Activated effector memory CD4-positive, alpha-beta T cell treated with anti-CD3 and anti-CD28 coated beads, Interleukin-2, amount 50 U/mL, for 16 hours (primary cell): Measurements from ENCODE around the gene GPD2.

Experiments used
- DNase-seq: peaks from one replicate; pipeline ENCODE4 v3.0.0-alpha.2; 2020

GPD2 gene

GRCh38 chr2:156536534-156536933, 100.4 kb downstream of the GPD2 start:
- no peak for DNase-seq

DNA sequence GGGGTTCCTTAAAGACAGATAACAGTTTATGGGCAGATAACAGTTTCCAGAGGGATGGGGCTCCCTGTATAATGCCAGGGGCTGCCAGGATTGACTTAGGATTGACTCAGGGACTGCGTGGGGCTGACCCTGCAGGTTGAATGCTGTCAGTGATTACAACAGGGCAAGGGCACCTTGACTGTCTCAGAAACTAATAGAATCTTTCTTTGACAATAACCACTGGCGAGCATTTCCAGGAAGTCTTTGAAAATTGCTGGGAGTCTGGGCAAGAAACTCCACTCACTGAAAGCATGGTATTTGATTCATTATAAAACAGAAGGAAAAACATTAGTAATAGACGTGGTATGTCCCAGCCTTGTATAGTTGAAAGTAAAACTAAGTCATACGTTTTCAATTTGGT, 101.0 kb downstream of the GPD2 start:
- no peak for DNase-seq

DNA sequence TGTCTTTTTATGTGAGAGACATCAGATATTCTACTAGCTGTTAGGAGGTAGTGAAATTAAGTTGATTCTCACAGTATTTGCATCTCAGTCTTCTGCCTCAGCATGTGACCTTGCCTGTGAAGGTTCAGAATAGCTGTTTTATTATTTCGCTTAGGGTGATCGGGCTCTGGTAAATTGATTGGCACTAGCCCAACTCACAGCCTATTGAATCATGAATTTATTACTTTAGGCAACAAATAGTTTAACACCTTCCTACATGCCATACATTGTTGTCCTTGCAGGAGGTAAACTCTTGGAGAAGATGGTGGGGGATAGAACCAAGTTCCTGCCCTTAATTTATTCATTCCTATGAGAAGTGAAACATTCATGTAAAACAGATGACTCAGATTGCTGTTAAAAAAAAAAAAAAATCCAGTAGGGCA, 101.9 kb downstream of the GPD2 start:
- no peak for DNase-seq

- no peak for DNase-seq
These were observed 103.1 kb downstream of the GPD2 start for GRCh38 chr2:156539086-156539860.

DNA sequence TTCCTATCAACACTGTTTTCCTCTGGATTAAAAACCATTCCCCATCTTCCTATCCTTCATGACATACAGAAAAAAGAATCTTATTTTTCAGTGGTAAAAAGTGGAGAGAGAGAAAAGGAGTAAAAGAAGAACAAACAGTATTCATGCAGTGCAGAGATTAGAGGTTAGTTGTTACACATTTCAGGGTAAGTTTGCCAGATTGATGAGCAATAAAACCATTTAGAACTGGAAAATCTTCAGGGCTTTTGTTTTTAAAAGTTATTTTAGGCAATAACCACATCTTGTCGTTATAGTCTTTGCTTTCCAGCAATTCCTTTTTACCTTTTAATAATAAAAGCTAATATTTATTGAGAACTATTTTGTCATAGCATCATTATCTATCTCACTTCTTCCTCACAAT, 104.5 kb downstream of the GPD2 start:
- no peak for DNase-seq

DNA sequence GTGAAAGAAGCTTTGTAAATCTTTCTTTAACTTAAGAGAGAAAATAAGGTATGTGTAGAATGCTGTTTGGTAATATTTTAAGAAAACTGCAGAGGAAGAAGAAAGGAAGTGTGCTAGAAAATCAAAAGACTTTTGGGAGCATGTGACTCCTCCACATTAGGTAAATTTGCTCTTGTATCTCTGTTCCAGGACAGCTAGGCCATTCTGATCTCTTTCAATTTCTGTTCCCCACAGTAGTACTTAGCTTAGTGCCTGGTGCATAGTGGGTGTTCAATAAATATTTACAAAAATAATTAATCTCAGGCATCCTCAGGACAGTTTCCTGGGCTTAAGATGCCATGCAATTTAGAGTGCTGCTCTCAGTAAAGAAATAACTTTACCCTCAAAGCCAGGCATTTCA, 105.0 kb downstream of the GPD2 start:
- DNase-seq, result no peak

- DNase-seq, result no peak
These were observed 105.5 kb downstream of the GPD2 start for GRCh38 chr2:156541706-156542105.

DNA sequence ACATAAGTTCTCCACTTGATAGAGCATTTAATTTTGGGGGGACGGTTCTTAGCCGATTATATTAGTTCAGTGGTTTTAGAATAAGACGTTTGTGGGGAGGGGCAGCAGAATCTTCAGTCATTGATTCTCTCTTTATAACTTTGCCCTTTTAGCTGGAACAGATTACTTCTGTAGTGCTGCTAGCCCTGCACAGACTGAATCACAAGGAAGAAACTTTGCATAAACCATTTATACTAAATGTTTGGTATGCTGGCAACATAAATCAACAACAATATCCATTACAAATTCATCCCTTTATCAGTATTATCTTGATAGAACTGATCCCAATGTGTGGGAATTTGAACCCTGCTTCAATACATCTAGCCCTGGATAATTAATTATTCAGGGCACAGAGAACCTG, 112.2 kb downstream of the GPD2 start:
- no peak for DNase-seq

GRCh38 chr2:156553714-156554442, 117.7 kb downstream of the GPD2 start:
- no peak for DNase-seq

DNA sequence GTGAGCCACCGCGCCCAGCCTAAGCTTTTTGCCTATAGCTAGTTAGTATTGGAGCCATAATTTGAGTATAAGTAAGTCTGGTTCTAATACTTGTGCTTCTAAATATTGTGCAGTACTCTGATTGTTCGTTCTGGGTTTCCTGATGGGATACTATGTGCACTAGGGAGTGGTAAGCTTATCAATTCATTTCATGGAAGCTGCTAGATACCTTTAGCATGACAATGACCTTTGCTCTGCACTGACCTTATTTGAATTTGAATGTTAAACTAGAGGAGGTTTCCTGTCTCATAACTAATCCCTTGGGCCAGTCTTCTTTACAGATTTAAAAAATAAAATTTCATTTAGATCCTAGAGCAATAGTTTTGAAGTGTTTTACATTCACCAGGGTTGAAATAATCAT, 125.1 kb downstream of the GPD2 start:
- no peak for DNase-seq

DNA sequence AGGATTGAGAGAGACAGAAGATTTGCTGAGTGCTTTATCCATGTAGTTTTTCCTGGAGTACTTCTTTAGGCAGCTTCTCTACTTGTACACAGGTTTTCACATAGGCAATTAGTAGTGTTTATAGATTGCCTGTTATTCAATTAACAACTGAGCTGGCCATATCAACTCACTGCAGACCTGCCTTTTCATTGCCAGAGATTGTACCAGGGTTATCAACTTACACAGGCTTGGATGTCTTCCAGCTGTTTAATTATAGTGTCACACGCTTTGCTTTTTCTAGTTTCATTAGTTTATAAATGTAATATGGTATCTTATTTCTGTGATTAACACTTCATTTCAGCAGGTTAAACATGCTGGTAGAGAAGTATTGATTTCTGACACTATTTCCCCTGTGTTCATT, 125.9 kb downstream of the GPD2 start:
- no peak for DNase-seq

DNA sequence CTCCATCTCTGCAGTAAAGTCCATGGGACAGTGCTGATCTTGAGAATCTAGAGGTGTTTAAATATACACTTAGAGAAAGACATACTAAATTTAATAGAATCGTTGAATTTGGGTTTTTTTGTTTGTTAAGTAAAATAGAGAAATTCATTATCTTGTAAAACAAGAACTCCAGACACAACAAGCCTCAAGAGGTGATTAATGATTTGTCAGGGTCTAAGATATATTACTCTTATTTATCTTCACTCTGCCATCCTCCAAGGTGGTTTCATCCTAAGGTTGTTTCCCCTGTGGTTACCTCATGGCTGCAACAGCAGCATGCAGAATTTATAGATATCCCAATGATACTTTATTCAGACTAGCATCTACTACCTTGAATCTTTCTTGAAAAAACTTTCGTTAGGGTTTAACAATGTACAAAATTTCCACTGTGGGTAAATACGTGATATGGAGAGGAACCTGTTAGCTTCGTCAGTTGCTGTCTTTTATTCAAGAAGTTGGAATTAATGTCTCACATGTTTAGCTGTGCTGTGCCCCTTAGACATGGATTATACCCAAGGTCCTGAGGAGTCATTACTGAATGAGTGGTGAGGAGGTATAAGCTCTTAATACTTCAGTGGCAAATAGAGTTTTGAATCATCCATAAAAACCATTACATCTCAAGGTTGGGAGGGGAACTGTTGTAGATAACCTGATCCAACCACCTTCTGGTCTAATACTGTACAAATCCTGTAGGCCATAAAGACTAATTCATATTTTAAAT, 128.0 kb downstream of the GPD2 start:
- no peak for DNase-seq

DNA sequence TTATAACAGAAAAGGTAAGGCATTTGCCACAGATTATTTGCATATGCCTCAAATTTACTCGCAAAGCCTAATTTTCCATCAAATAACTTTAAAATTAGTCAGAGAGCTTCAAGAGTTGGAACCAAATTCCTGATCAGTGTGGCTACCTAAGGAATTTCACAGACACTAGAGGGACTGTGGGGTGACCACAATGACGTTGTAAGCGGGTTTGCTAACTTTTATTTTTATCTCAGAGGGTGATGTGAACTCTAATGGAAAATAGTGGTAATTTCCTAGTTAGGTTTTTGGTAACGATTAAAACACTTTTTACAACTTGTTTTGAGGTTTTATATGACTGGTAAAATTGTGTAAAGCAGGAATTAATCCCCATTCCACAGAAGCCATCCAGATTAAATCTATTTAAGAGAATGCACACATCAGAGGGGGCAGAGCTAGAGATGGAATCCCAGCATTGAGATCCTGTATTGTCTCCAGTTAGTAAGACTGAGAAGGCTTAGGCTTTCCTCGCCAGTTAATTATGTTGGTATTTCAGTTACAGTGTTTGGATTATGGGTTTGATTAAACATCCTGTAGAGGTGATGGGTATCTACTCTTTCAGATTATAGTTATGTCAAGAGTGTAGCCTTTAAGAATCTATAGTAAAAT, 129.0 kb downstream of the GPD2 start:
- DNase-seq, result no peak

- no peak for DNase-seq
These were observed 137.5 kb downstream of the GPD2 start for GRCh38 chr2:156573710-156574109.

DNA sequence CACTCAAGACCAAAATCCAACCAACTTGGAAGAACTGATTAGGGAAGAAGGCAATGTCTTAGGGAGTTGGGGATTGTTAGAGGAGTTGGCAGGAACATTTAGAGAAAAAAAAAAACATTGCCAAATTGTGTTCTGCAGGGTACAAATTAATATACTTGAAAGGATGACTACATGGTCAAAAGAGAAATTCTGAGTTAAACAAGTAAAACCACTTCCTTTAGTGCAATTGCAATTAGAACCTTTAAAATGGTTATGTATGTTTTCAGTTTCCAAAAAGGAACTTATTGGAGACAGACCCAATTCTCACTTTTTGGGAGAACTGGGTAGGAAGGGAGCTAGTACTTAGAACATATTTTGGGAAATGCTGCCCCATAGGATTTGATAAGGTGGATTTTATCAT, 137.9 kb downstream of the GPD2 start:
- DNase-seq, result no peak

DNA sequence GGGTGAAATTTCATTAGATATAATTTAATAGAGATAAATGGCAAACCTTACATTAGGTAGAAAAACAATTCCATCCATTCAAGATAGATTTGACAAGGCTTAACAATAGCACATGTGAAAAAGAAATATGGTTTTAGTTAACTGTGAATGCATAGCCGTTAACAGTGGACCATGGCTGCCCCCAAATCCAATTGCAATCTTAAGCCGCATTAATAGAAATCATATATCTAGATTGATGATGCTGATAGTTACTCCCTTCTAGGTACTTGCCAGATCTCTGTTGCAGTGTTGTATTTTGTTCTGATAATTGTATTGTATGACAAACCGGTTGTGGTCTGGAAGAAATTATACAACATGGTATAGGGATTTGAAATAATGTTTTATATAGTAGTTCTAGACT, 139.8 kb downstream of the GPD2 start:
- DNase-seq, result no peak

- DNase-seq, result no peak
These were observed 144.3 kb downstream of the GPD2 start for GRCh38 chr2:156580501-156580900.

DNA sequence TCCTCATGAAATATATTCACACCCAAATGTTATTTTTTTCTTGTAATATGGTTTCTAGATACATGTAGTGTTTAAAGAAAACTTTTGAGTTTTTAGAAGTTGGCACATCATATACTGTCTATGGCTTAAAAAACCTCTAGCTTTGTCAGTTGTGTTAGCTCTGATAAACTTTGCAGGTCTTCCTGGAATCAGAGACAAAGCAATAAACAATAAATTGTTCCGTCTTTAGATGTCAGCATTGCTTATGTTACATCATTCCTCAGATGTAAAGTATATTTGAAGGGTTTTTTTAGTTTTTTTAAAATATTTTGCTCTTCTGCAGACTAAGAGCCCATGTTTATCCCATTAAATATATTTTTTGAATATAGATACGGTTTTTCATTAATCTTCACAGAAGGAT, 145.1 kb downstream of the GPD2 start:
- no peak for DNase-seq

GRCh38 chr2:156585457-156585856, 149.3 kb downstream of the GPD2 start:
- no peak for DNase-seq

DNA sequence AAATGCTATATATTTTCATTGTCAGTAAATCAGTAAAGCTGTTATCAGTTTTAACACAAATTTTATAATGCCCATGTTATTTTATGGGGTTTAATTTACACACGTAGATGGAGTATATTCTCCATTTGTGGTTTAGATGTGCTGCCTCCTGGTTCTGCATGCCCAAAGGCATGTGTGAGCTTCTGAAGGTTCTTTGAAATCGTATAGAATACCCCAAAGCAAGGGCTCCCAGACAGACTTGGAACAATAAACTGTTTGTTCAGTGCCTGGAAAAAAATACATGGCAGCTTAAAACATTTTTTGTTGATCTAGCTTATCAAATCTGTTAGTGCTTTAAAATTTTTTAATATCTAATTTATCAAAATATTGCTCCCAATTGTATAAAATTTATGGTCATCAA, 150.4 kb downstream of the GPD2 start:
- no peak for DNase-seq

- no peak for DNase-seq
These were observed 153.4 kb downstream of the GPD2 start for GRCh38 chr2:156589381-156590079.

GRCh38 chr2:156590085-156590739, 154.0 kb downstream of the GPD2 start:
- DNase-seq, result no peak
